ENCODE data around the gene MATK. TPM values are rescaled to one million over a fixed set of nuclear protein-coding genes. Genes with fewer than 3 reads are reported as not detected.

The MATK gene
- total RNA-seq, 2 donors from 2014 or later, result 14.8 to 17.1 TPM

GRCh38 chr19:3807131-3807480 lies 20.9 kb upstream of the MATK start:
- ATAC-seq (replicated peaks), result no peak
- peaks cover 4% of the 10 kb centered on the region for H3K9me3 Mint-ChIP-seq
- H3K36me3 Mint-ChIP-seq (ENCODE audit: low read depth), result no peaks in the 10 kb centered on the region
- no peaks in the 10 kb centered on the region for H3K27me3 Mint-ChIP-seq
- H3K4me3 Mint-ChIP-seq, result no peak overlapping the region
- peaks cover 5% of the 10 kb centered on the region for H3K4me1 Mint-ChIP-seq
- no peak overlapping the region for H3K27ac Mint-ChIP-seq

- Mint-ChIP-seq H3K36me3 (ENCODE audit: low read depth) (no peaks in the 10 kb centered on the region), H3K9me3 (peaks cover 4% of the 10 kb centered on the region), H3K27ac (no peak overlapping the region), H3K4me1 (peaks cover 5% of the 10 kb centered on the region), H3K4me3 (no peak overlapping the region), H3K27me3 (no peaks in the 10 kb centered on the region)
- ATAC-seq (replicated peaks), result no peak
These were observed 19.7 kb upstream of the MATK start for GRCh38 chr19:3805859-3806258.

- no peak overlapping the region for H3K27ac Mint-ChIP-seq
- ATAC-seq (replicated peaks), result no peak
- no peaks in the 10 kb centered on the region for H3K27me3 Mint-ChIP-seq
- H3K4me1 Mint-ChIP-seq, result peaks cover 5% of the 10 kb centered on the region
- no peak overlapping the region for H3K4me3 Mint-ChIP-seq
- peaks cover 4% of the 10 kb centered on the region for H3K9me3 Mint-ChIP-seq
- H3K36me3 Mint-ChIP-seq (ENCODE audit: low read depth), result no peaks in the 10 kb centered on the region
These were observed 18.2 kb upstream of the MATK start for GRCh38 chr19:3804429-3804828.

DNA sequence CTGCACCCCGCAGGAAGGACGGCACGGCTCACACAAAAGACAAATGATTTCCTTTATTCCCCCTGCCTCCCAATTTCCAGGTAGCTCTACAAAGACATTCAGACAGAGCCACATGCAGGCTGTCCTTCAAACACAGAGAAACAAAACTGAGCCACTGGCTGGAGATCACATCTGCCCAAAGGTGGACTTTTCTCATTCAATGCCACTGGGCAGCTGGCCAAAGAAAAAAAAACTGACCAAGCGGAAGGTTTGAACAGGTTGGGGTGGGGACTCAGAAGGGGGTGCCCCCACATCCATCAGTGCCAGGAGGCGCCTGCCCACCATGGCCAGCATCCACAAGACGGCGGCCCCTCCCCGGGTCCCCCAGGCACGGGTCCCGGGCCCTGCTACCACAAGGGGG lies 17.8 kb upstream of the MATK start:
- Mint-ChIP-seq H3K27me3 (no peaks in the 10 kb centered on the region), H3K9me3 (peaks cover 4% of the 10 kb centered on the region), H3K36me3 (ENCODE audit: low read depth) (no peaks in the 10 kb centered on the region), H3K4me1 (peaks cover 9% of the 10 kb centered on the region), H3K27ac (no peak overlapping the region), H3K4me3 (no peak overlapping the region)
- no peak for ATAC-seq (replicated peaks)

DNA sequence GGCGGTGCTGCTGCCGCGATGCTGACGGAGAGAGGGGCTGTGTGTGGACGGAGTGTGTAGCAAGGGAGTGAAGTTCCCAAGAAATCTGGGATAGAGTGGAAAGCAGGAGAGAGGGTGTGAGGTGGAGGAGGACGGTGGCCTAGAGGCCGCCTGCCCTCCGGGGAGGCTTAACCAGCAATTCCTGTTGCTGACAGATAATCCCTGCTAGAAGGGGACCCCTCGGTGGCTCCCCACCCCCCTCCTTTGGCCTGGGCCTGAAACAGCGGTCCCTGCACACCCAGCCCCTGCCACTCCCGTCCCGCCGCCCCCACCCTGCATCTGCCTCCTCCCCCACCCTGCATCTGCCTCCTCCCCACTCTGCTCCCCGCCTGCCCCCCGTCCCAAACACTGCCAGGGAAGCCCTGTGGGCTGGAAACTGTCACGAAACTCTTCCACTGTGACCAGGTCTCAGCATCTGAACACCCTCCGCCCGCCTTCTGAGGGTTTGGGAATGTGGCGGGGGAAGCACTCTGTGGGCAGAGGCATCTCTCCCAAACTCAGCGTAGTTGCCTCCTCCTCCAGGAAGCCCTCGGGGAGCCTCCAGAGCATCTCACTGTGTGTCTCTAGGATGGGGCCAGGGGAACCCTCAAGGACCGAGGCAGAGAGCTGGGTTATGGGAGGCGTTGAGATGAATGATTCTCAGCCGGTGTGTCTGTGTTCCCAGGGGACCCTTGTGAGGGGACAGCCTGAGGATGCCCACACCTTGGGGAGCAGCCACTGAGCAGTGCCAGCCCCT lies 17.1 kb upstream of the MATK start:
- Mint-ChIP-seq H3K4me3 (no peak overlapping the region), H3K27me3 (no peaks in the 10 kb centered on the region), H3K27ac (no peak overlapping the region), H3K9me3 (peaks cover 3% of the 10 kb centered on the region), H3K4me1 (peaks cover 9% of the 10 kb centered on the region), H3K36me3 (ENCODE audit: low read depth) (no peaks in the 10 kb centered on the region)
- ATAC-seq (replicated peaks), result no peak

- no peak overlapping the region for H3K27ac Mint-ChIP-seq
- no peaks in the 10 kb centered on the region for H3K27me3 Mint-ChIP-seq
These were observed 15.4 kb upstream of the MATK start for GRCh38 chr19:3801412-3802096.

GRCh38 chr19:3800996-3801395 lies 14.8 kb upstream of the MATK start:
- Mint-ChIP-seq H3K27me3 (no peaks in the 10 kb centered on the region), H3K9me3 (peaks cover 7% of the 10 kb centered on the region), H3K27ac (no peak overlapping the region), H3K4me3 (peak overlapping the region; percentile 50), H3K4me1 (peaks cover 14% of the 10 kb centered on the region), H3K36me3 (ENCODE audit: low read depth) (no peaks in the 10 kb centered on the region)
- no peak for ATAC-seq (replicated peaks)

More at GRCh38 chr19:3801412-3802096, 15.4 kb upstream of the MATK start:
- peaks cover 14% of the 10 kb centered on the region for H3K4me1 Mint-ChIP-seq
- H3K4me3 Mint-ChIP-seq, result peak overlapping the region; percentile 50
- H3K9me3 Mint-ChIP-seq, result peaks cover 5% of the 10 kb centered on the region
- peak; percentile 57 for ATAC-seq (replicated peaks)
- H3K36me3 Mint-ChIP-seq (ENCODE audit: low read depth), result no peaks in the 10 kb centered on the region

DNA sequence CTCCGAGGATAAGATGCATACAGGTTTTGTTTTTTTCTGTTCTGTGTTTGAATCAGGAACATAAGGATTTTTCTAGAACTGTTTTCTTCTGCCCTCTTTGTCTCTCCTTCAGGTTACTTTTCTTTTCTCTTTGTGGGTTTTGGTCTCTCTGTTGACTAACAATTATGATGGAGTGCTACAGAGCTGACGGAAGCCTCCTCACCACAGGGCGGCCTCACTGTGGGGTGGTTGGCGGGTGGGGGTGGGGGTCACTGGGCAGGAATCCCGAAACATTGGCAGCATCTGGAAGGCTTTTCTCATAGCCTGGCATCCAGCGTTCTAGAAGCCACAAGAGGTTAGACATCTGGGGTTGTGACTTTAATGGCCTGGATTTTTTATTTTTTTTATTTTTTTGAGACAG lies 12.0 kb upstream of the MATK start:
- H3K27me3 Mint-ChIP-seq, result no peaks in the 10 kb centered on the region
- peak overlapping the region; percentile 44 for H3K4me3 Mint-ChIP-seq
- ATAC-seq (replicated peaks), result peak; percentile 88
- peaks cover 7% of the 10 kb centered on the region for H3K9me3 Mint-ChIP-seq
- H3K36me3 Mint-ChIP-seq (ENCODE audit: low read depth), result no peaks in the 10 kb centered on the region
- peak overlapping the region; percentile 43 for H3K27ac Mint-ChIP-seq
- H3K4me1 Mint-ChIP-seq, result peaks cover 14% of the 10 kb centered on the region

DNA sequence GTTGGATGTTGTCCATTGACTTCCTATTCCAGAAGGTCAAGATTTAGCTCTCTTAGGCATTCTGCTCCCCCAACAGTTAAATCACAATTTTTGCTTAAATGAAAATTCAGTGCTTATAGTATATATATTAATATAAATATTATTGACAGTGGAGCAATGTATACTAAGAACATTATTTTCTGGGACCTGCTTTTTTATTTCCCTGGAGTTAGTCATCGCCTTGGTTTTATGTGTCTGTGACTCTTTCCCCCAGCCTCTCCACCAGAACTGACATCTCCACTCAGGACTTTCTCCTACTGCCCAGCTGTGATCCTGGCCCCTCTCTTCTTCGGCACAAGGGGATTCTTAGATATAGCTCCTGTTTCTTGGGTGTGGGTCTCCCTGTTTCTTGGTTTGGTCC lies 10.2 kb upstream of the MATK start:
- Mint-ChIP-seq H3K36me3 (ENCODE audit: low read depth) (no peaks in the 10 kb centered on the region), H3K27ac (no peak overlapping the region), H3K9me3 (peaks cover 7% of the 10 kb centered on the region), H3K4me1 (peaks cover 14% of the 10 kb centered on the region), H3K27me3 (no peaks in the 10 kb centered on the region), H3K4me3 (no peak overlapping the region)
- ATAC-seq (replicated peaks), result no peak

DNA sequence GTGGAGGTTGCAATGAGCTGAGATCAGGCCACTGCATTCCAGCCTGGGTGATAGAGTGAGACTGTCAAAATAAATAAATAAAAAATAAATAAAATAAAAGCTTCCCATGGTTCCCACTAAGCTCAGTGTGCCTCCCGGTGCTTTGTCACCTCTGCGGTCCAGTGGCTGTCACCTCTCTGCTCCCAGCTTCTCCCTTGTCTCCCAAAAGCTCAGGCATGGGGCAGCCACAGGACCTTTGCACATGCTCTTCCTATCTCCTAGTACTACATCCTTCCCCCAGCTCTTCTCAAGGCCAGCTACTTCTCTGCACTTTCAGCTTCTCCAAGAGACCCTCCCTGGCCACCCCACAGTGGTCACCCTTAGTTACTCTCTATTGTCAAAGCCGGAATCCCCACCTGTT lies 7.6 kb upstream of the MATK start:
- Mint-ChIP-seq H3K4me3 (no peak overlapping the region), H3K27ac (no peak overlapping the region)
- no peak for ATAC-seq (replicated peaks)

DNA sequence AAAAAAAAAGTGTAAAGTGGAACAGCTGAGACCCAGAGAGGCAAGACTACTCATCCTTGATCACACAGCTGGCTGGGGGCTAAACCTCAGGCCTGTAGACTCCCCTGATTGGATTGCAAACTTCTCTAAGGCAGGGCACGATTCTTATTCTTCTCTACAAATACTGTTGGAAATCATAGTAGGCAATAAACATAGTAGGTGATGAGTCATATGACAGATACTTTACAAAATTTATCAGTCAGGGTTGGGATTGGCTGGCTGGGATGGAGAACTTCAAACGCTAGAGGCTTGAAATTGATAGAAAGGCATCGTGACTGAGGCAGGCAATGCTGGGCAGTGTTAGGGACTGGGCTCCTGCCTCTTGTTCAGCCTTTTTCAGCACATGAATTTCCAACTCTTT lies 5.9 kb upstream of the MATK start:
- H3K4me3 Mint-ChIP-seq, result no peak overlapping the region

More for the DNA sequence above, 7.6 kb upstream of the MATK start:
- Mint-ChIP-seq H3K36me3 (ENCODE audit: low read depth) (no peaks in the 10 kb centered on the region), H3K9me3 (peaks cover 7% of the 10 kb centered on the region), H3K27me3 (no peaks in the 10 kb centered on the region), H3K4me1 (peaks cover 10% of the 10 kb centered on the region)

DNA sequence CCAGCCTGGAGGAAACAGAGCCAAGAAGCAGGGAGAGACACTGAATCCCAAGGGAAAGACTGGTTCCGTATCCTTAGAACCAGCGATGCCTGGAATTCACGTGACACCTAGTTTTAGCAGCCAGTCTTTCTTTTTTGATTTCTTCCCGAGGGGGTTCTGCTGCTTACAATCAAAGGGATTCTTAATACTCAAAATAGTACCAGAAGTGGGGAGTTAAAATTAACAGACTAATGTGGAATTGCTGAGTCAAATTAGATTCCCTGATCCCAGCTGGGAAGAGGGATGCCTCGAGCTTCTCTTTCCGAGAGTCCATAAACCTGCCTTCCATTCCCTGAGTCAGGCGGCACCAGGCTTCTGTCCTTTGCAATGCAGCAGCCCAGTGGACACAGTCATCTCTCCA lies 4.8 kb upstream of the MATK start:
- H3K27me3 Mint-ChIP-seq, result no peaks in the 10 kb centered on the region
- H3K27ac Mint-ChIP-seq, result no peak overlapping the region
- no peak for ATAC-seq (replicated peaks)
- no peaks in the 10 kb centered on the region for H3K4me1 Mint-ChIP-seq
- H3K9me3 Mint-ChIP-seq, result no peaks in the 10 kb centered on the region
- H3K36me3 Mint-ChIP-seq (ENCODE audit: low read depth), result no peaks in the 10 kb centered on the region
- no peak overlapping the region for H3K4me3 Mint-ChIP-seq

More for the DNA sequence above, 5.9 kb upstream of the MATK start:
- Mint-ChIP-seq H3K27ac (no peak overlapping the region), H3K36me3 (ENCODE audit: low read depth) (no peaks in the 10 kb centered on the region), H3K4me1 (peaks cover 5% of the 10 kb centered on the region), H3K9me3 (peaks cover 7% of the 10 kb centered on the region), H3K27me3 (no peaks in the 10 kb centered on the region)
- ATAC-seq (replicated peaks), result no peak

DNA sequence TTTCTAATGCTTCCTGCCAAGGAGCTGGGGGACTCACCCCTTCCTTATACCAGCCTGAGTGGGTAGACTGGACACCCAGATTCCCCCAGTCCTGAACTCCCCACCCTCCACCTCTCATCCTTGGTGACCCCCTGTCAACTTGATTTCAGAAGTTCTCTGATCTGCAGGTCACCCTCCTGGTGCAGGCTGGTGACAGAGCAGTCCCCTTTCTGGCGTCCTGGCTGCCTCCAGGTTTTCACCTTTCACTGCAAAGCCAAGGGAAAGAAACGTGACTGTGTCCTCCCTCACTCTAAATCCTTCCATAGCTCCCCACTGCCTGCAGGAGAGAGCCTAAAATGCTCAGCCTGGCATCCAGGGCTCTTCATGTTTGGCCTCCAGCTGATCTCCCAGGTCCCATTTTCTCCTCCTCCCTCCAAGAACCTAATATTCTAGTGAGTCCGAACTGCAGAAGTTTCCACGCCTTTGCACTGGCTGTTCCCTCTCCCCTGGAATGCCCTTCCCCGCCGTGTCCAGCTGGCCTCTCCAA lies 4.1 kb upstream of the MATK start:
- no peak overlapping the region for H3K27ac Mint-ChIP-seq
- H3K36me3 Mint-ChIP-seq (ENCODE audit: low read depth), result no peaks in the 10 kb centered on the region
- H3K9me3 Mint-ChIP-seq, result no peaks in the 10 kb centered on the region
- ATAC-seq (replicated peaks), result no peak
- no peaks in the 10 kb centered on the region for H3K4me1 Mint-ChIP-seq
- no peaks in the 10 kb centered on the region for H3K27me3 Mint-ChIP-seq
- H3K4me3 Mint-ChIP-seq, result no peak overlapping the region

DNA sequence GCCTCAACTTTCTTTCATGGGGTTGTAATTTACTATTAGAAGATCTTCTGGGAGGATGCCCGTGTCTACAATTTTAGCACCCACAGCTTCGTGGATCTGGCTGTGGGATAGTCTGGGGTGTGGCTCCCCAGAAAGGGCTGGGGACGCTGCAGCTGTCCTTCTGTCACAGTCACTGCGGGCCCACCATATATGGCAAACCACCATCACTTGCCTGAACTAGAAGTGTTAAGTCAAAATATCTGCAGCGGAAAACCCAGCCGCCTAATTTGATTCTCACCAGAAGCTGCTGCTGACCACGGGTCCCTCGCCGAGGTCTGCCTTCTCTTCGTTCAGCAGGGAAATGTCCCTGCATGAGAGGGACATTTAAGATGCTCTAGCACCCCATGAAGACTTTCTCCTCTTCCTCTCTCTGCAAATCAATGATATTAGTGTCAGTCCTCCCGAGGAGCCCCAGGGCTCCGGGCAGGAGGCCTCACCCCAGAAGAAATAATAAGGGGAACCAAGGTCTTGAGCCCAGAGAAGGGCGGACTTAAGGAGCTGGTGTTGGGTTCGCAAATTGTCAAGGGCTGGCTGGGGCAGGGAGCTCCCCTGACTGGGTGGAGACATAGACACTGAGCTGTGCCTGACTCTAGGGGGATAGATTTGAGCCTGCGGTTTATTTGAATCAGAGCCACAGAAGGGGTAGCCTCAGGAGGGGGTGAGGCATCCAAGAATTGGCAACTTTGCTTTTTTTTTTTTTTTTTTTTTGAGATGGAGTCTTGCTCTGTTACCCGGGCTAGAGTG lies 3.0 kb upstream of the MATK start:
- Mint-ChIP-seq H3K27ac (no peak overlapping the region), H3K27me3 (peaks cover 3% of the 10 kb centered on the region), H3K9me3 (no peaks in the 10 kb centered on the region), H3K36me3 (ENCODE audit: low read depth) (no peaks in the 10 kb centered on the region), H3K4me3 (no peak overlapping the region), H3K4me1 (peaks cover 4% of the 10 kb centered on the region)
- no peak for ATAC-seq (replicated peaks)

Measured in activated T-helper 17 cell treated with anti-CD3 and anti-CD28 coated beads, Interleukin-2, amount 50 U/mL, for 72 hours (primary cell).